Measurements from ENCODE around the gene NRP2.
A peak's percentile ranks its signal among the peaks of the same experiment; 100 is the strongest.

Gene NRP2

GRCh38 chr2:205686783-205687640 is 4.7 kb downstream of the NRP2 start:
- TF ChIP-seq GATA3 (IDR thresholded peaks at IDR 0.05; ENCODE audit: low read depth, low read length) (no peak), GATA2 (IDR thresholded peaks at IDR 0.05; ENCODE audit: low read depth, low read length) (peak; percentile 53)

GRCh38 chr2:205687641-205687956 is 5.3 kb downstream of the NRP2 start:
- TF ChIP-seq GATA2 (IDR thresholded peaks at IDR 0.05; ENCODE audit: low read depth, low read length) (no peak), GATA3 (IDR thresholded peaks at IDR 0.05; ENCODE audit: low read depth, low read length) (no peak)

GRCh38 chr2:205688417-205689200 is 6.3 kb downstream of the NRP2 start:
- no peak for TF ChIP-seq GATA3 (IDR thresholded peaks at IDR 0.05; ENCODE audit: low read depth, low read length)
- TF ChIP-seq GATA2 (IDR thresholded peaks at IDR 0.05; ENCODE audit: low read depth, low read length), result no peak

- TF ChIP-seq GATA3 (IDR thresholded peaks at IDR 0.05; ENCODE audit: low read depth, low read length) (no peak), GATA2 (IDR thresholded peaks at IDR 0.05; ENCODE audit: low read depth, low read length) (no peak)
Observed at GRCh38 chr2:205689820-205690219, 7.5 kb downstream of the NRP2 start.

GRCh38 chr2:205692104-205692503 is 9.8 kb downstream of the NRP2 start:
- TF ChIP-seq GATA3 (IDR thresholded peaks at IDR 0.05; ENCODE audit: low read depth, low read length) (no peak), GATA2 (IDR thresholded peaks at IDR 0.05; ENCODE audit: low read depth, low read length) (no peak)

GRCh38 chr2:205694256-205694655 is 12.0 kb downstream of the NRP2 start:
- no peak for TF ChIP-seq GATA2 (IDR thresholded peaks at IDR 0.05; ENCODE audit: low read depth, low read length)
- TF ChIP-seq GATA3 (IDR thresholded peaks at IDR 0.05; ENCODE audit: low read depth, low read length), result no peak

- no peak for TF ChIP-seq GATA3 (IDR thresholded peaks at IDR 0.05; ENCODE audit: low read depth, low read length)
- TF ChIP-seq GATA2 (IDR thresholded peaks at IDR 0.05; ENCODE audit: low read depth, low read length), result no peak
Observed at GRCh38 chr2:205695460-205695991, 13.2 kb downstream of the NRP2 start.

DNA sequence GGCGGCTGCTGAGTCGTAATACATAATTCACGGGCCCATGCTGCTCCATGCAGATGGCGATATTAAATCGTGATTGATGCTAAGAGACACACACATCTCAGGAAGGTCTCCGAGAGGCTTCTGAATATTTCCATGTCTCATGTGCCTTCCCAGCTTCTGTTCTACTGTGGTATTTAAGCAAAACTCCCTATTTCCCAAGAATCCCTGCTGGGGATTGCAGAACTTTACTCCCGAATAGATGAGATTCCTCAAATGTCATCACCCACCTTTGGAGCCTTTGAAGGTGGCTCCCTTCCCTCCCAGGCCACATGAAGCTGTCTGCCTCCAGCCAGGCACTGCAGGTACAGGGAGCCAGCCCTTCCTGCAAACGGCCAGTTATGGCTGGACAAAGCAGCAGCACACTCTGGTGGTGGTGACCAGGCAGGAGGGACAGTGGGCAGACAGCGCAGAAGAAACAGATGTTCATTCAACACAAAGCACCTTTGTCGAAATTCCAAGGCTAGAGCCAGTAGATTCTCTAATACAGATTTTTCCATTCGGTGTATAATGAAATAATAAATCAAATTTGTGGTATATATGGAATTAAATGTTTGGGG is 14.1 kb downstream of the NRP2 start:
- TF ChIP-seq GATA2 (IDR thresholded peaks at IDR 0.05; ENCODE audit: low read depth, low read length) (no peak), GATA3 (IDR thresholded peaks at IDR 0.05; ENCODE audit: low read depth, low read length) (no peak)

- no peak for TF ChIP-seq GATA2 (IDR thresholded peaks at IDR 0.05; ENCODE audit: low read depth, low read length)
- TF ChIP-seq GATA3 (IDR thresholded peaks at IDR 0.05; ENCODE audit: low read depth, low read length), result no peak
Observed at GRCh38 chr2:205696927-205697441, 14.7 kb downstream of the NRP2 start.

DNA sequence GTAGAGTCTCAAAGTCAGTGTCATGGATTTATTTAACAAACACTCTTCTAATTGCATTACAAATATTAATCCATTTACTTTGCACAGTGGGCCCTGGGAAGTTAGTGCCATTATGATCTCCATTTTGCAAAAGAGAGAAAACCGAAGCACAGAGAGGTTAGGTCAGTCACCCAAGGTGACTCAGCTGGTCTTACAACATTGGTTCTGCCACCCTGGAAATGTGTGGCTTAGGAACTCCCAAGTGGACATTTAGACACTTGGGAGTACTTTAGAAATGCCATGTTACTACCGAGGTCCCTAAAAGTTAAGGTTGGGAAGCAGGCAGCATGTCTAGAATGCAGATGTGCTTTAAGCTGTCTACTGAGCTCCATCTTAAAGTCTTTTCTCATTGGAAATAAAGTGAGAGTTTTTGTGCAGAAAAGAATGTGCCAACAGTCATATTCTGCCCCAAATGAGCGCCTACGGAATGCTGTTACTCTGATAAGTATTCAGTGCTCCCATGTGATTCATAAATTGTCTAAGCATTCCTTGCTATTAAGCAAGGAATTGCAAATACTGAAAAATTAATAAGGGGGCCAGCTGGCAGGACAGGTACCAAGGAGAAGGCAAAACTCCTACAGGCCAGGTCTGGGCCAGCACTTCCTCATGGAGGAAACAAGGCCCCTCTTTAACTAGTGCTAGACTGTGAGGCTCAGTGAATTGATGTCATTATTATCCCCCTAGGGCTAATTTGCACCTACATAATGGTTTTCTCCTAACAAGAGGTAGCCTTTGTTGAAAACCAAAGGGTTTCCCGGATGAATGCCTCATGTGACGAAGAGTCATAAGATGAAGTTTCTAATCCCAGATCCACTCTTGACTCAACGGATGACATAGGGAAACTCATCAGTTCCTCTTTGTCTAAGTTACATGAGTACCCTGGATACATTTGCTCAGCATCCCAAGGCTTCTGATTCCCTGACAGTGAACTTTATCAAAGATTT is 16.3 kb downstream of the NRP2 start:
- TF ChIP-seq GATA3 (IDR thresholded peaks at IDR 0.05; ENCODE audit: low read depth, low read length) (no peak), GATA2 (IDR thresholded peaks at IDR 0.05; ENCODE audit: low read depth, low read length) (no peak)

DNA sequence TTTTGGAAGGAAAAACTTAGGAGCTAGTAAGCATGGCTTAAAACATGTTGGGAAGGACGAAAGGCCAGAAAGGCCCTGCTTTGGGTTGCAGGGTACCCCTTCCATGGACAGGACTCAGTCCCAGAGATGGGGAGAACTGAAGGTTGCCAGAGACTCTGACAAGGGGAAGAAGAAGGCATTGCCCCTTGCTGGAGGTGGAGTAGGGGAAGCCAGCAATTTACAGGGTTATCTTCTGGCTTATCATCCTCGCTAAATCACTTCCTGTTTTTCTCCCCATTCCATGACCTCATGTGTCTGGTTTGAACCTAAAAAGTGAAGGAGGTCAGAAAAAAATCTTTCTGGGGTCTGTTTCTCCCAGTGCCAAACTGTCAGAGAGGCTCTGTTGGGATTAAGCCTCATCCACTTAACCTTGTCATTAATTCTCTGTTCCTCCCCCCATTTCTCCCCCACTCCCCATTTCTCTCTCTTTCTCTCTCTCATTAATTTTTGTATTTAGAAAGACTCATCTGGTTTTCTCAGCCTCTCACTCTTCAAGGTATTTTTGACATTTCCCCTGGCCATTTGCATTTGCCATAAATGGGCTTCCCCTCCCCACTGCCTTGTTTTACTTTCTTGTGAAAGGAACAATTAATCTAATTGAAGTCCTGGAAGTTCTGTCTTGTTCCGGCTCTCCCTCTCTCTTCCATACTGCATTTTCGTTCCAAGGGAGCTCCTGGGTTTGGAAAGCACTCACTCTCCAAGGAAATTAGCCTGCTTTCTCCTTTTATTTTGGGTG is 17.4 kb downstream of the NRP2 start:
- TF ChIP-seq GATA2 (IDR thresholded peaks at IDR 0.05; ENCODE audit: low read depth, low read length), result no peak

- TF ChIP-seq GATA2 (IDR thresholded peaks at IDR 0.05; ENCODE audit: low read depth, low read length) (no peak), GATA3 (IDR thresholded peaks at IDR 0.05; ENCODE audit: low read depth, low read length) (no peak)
Observed at GRCh38 chr2:205700331-205701132, 18.2 kb downstream of the NRP2 start.
